ENCODE data around the gene NOSTRIN.

- TF ChIP-seq CTCF (IDR thresholded peaks at IDR 0.05) (no peak), POLR2A (IDR thresholded peaks at IDR 0.05) (no peak)
Measured at GRCh38 chr2:168766600-168766999, 35.8 kb upstream of the NOSTRIN start.
